ENCODE results near the gene TPM1.

DNA sequence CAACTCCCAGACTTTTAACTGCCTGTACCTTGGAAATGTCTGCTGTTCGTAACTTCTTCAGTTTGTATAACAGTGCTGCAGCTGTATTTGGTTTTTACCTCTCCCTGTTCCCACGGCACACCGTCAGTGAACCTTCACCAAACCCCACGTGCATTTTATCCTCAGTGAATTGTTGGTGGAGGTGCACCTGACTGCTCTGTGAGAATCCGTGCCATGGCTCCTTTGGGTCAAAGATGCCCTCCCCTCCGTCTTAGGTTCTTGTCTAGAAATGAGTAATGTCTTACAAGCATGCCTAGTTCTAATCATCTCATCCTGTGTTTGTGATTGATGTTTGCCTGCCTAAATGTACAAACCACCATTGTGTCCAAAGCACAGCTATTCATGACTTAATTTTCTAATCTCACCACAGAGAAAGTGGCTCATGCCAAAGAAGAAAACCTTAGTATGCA is 28.2 kb downstream of the TPM1 start:
- TF ChIP-seq, protein P1, sequence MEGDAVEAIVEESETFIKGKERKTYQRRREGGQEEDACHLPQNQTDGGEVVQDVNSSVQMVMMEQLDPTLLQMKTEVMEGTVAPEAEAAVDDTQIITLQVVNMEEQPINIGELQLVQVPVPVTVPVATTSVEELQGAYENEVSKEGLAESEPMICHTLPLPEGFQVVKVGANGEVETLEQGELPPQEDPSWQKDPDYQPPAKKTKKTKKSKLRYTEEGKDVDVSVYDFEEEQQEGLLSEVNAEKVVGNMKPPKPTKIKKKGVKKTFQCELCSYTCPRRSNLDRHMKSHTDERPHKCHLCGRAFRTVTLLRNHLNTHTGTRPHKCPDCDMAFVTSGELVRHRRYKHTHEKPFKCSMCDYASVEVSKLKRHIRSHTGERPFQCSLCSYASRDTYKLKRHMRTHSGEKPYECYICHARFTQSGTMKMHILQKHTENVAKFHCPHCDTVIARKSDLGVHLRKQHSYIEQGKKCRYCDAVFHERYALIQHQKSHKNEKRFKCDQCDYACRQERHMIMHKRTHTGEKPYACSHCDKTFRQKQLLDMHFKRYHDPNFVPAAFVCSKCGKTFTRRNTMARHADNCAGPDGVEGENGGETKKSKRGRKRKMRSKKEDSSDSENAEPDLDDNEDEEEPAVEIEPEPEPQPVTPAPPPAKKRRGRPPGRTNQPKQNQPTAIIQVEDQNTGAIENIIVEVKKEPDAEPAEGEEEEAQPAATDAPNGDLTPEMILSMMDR (IDR thresholded peaks at IDR 0.05; ENCODE audit: low read depth, low read length, missing input control): no peak
- TF ChIP-seq, protein P2, sequence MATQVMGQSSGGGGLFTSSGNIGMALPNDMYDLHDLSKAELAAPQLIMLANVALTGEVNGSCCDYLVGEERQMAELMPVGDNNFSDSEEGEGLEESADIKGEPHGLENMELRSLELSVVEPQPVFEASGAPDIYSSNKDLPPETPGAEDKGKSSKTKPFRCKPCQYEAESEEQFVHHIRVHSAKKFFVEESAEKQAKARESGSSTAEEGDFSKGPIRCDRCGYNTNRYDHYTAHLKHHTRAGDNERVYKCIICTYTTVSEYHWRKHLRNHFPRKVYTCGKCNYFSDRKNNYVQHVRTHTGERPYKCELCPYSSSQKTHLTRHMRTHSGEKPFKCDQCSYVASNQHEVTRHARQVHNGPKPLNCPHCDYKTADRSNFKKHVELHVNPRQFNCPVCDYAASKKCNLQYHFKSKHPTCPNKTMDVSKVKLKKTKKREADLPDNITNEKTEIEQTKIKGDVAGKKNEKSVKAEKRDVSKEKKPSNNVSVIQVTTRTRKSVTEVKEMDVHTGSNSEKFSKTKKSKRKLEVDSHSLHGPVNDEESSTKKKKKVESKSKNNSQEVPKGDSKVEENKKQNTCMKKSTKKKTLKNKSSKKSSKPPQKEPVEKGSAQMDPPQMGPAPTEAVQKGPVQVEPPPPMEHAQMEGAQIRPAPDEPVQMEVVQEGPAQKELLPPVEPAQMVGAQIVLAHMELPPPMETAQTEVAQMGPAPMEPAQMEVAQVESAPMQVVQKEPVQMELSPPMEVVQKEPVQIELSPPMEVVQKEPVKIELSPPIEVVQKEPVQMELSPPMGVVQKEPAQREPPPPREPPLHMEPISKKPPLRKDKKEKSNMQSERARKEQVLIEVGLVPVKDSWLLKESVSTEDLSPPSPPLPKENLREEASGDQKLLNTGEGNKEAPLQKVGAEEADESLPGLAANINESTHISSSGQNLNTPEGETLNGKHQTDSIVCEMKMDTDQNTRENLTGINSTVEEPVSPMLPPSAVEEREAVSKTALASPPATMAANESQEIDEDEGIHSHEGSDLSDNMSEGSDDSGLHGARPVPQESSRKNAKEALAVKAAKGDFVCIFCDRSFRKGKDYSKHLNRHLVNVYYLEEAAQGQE (IDR thresholded peaks at IDR 0.05): no peak
- TF ChIP-seq SP1 (IDR thresholded peaks at IDR 0.05) (no peak), HNF4A (conservative IDR thresholded peaks at IDR 0.05) (no peak), RXRA (IDR thresholded peaks at IDR 0.05) (no peak), YY1 (IDR thresholded peaks at IDR 0.05) (no peak), FOXA1 (IDR thresholded peaks at IDR 0.05) (no peak), RAD21 (IDR thresholded peaks at IDR 0.05) (no peak), TAF1 (conservative IDR thresholded peaks at IDR 0.05) (no peak), EGR1 (IDR thresholded peaks at IDR 0.05; ENCODE audit: low read depth in 2 of 2) (no peak)
- TF ChIP-seq, protein P3, sequence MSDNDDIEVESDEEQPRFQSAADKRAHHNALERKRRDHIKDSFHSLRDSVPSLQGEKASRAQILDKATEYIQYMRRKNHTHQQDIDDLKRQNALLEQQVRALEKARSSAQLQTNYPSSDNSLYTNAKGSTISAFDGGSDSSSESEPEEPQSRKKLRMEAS (IDR thresholded peaks at IDR 0.05): no peak
- TF ChIP-seq, protein P4, sequence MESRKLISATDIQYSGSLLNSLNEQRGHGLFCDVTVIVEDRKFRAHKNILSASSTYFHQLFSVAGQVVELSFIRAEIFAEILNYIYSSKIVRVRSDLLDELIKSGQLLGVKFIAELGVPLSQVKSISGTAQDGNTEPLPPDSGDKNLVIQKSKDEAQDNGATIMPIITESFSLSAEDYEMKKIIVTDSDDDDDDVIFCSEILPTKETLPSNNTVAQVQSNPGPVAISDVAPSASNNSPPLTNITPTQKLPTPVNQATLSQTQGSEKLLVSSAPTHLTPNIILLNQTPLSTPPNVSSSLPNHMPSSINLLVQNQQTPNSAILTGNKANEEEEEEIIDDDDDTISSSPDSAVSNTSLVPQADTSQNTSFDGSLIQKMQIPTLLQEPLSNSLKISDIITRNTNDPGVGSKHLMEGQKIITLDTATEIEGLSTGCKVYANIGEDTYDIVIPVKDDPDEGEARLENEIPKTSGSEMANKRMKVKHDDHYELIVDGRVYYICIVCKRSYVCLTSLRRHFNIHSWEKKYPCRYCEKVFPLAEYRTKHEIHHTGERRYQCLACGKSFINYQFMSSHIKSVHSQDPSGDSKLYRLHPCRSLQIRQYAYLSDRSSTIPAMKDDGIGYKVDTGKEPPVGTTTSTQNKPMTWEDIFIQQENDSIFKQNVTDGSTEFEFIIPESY (IDR thresholded peaks at IDR 0.05): no peak

Measured in liver (tissue), 3 donors.